K562 (cell line): ENCODE results near the gene TTLL8. TPM values are rescaled to one million over a fixed set of nuclear protein-coding genes. Genes with fewer than 3 reads are reported as not detected.
A peak's percentile ranks its signal among the peaks of the same experiment; 100 is the strongest.

Experiments
- CREB1 ChIP-seq, 2 experiments: sonication (generic) in 1 of 2; formaldehyde crosslinking in 1 of 2; IDR thresholded peaks; 2 replicates each; pipeline versions ENCODE4 v1.6.1 to v1.8.0; 2012 to 2022; ENCODE audit warnings: inconsistent platforms in 1 of 2, mild to moderate bottlenecking in 1 of 2, missing genetic modification reagents in 1 of 2, moderate library complexity in 1 of 2
- EP400 ChIP-seq: fragments of 450-650 bp; IDR thresholded peaks from 2 replicates; pipeline ENCODE4 v1.6.1; 2017; ENCODE audit warnings: antibody characterized with exemption, mild to moderate bottlenecking, moderate library complexity
- ERF ChIP-seq: fragments of 450-650 bp; formaldehyde crosslinking; IDR thresholded peaks from 2 replicates; pipeline ENCODE4 v1.4.0; 2020; ENCODE audit warnings: mild to moderate bottlenecking, mixed read lengths
- HOXB6 ChIP-seq: fragments of 250-450 bp; sonication (Bioruptor Pico); IDR thresholded peaks from 2 replicates; pipeline ENCODE4 v1.5.1; 2022; ENCODE audit warnings: mild to moderate bottlenecking, borderline replicate concordance
- KDM1A ChIP-seq, 2 experiments: fragments of 450-650 bp; IDR thresholded peaks; 2 replicates each; pipeline ENCODE4 v1.6.1; 2016; ENCODE audit warnings: mild to moderate bottlenecking in 2 of 2
- POLR2G ChIP-seq: fragments of 200-400 bp; formaldehyde crosslinking; IDR thresholded peaks from 2 replicates; pipeline ENCODE4 v1.6.1; 2017; ENCODE audit warnings: low read depth, mild to moderate bottlenecking, antibody characterized with exemption, low read length, moderate library complexity
- PRDM10 ChIP-seq: fragments of 450-650 bp; IDR thresholded peaks from 2 replicates; pipeline ENCODE4 v1.6.1; 2018; ENCODE audit not compliant: partially characterized antibody
- VEZF1 ChIP-seq: fragments of 200-800 bp; sonication (Bioruptor generic); IDR thresholded peaks from 2 replicates; pipeline ENCODE4 v1.6.1; 2017; ENCODE audit warnings: missing genetic modification characterization, missing compliant biosample characterization
- ZNF398 ChIP-seq: fragments of 250-450 bp; sonication (Bioruptor Pico); IDR thresholded peaks from 2 replicates; pipeline ENCODE4 v1.8.0; 2021; ENCODE audit warnings: moderate library complexity, mild to moderate bottlenecking, inconsistent platforms
- ZNF740 ChIP-seq, 3 experiments: fragments of 200-800 bp in 1 of 3; sonication (Bioruptor generic) in 1 of 3; sonication (generic) in 1 of 3; formaldehyde crosslinking in 1 of 3; IDR thresholded peaks; 2 replicates each; pipeline versions ENCODE4 v1.6.1 to v1.8.0; 2016 to 2022; ENCODE audit warnings: mild to moderate bottlenecking in 2 of 3, missing compliant biosample characterization in 2 of 3, missing genetic modification characterization in 2 of 3, missing genetic modification reagents in 1 of 3
- polyA plus RNA-seq, 8 experiments: library from polyadenylated mRNA; depleted of rRNA in 4 of 8; stranded (reverse) in 5 of 8; unstranded in 3 of 8; fragments of >200 nt; fragmentation: Nextera tagmentation in 2 of 8; fragmentation: Illumina TruSeq in 1 of 8; extraction: Ambion mirVana in 2 of 8; extraction: Trizol in 1 of 8; gene quantifications; 2 replicates each; pipeline versions ENCODE4 v1.2.1 to v1.2.3, GENCODE V29; 2011 to 2014; ENCODE audit warnings: inconsistent platforms in 1 of 8, missing spikeins in 1 of 8
- total RNA-seq, 7 experiments: library from RNA; depleted of rRNA in 6 of 7; stranded (reverse); fragments of >200 nt in 6 of 7; fragmentation: Illumina TruSeq in 2 of 7; extraction: Trizol in 2 of 7; gene quantifications; 2 replicates each; pipeline versions ENCODE4 v1.2.1 to v1.2.3, GENCODE V29; 2011 to 2021; ENCODE audit warnings: low replicate concordance in 1 of 7
- TF ChIP-seq, protein P1 (sequence below), 3 experiments: fragments of 200-800 bp in 1 of 3; fragments of 250-450 bp in 1 of 3; fragments of 450-650 bp in 1 of 3; sonication (Bioruptor Pico) in 1 of 3; sonication (Bioruptor generic) in 1 of 3; formaldehyde crosslinking in 1 of 3; IDR thresholded peaks; 2 replicates each; pipeline versions ENCODE4 v1.6.1 to v1.8.0; 2016 to 2022; ENCODE audit warnings: mild to moderate bottlenecking in 2 of 3, missing genetic modification characterization in 2 of 3, missing compliant biosample characterization in 1 of 3, moderate library complexity in 1 of 3

TTLL8 gene
- total and polyA plus RNA-seq, 9 of the 15 experiments (the other 6 are each of a cell fraction or from before 2014, with no cell fraction given), result not detected

- TF ChIP-seq VEZF1 (CRISPR knock-in tag), result peak; percentile 59
- TF ChIP-seq KDM1A (IDR thresholded peaks at IDR 0.05), result no peak
- TF ChIP-seq ZNF740 (CRISPR knock-in tag; IDR thresholded peaks at IDR 0.05), result 0 out of 2 replicates have a peak, but pooled peaks have one; percentile 68
- no peak for TF ChIP-seq ZNF740 (tag; IDR thresholded peaks at IDR 0.05)
- peak; percentile 34 for TF ChIP-seq PRDM10
- TF ChIP-seq ZNF398, result no peak
- TF ChIP-seq CREB1 (IDR thresholded peaks at IDR 0.05), result no peak
- TF ChIP-seq CREB1 (CRISPR knock-in tag; IDR thresholded peaks at IDR 0.05), result 0 out of 2 replicates have a peak, but pooled peaks have one; percentile 54
- peak; percentile 67; the same call in 1 of the 2 replicates for TF ChIP-seq EP400
- TF ChIP-seq HOXB6 (CRISPR knock-in tag), result no peak
- TF ChIP-seq ERF, result no peak
- TF ChIP-seq POLR2G, result peak; percentile 68
- TF ChIP-seq, protein P1, sequence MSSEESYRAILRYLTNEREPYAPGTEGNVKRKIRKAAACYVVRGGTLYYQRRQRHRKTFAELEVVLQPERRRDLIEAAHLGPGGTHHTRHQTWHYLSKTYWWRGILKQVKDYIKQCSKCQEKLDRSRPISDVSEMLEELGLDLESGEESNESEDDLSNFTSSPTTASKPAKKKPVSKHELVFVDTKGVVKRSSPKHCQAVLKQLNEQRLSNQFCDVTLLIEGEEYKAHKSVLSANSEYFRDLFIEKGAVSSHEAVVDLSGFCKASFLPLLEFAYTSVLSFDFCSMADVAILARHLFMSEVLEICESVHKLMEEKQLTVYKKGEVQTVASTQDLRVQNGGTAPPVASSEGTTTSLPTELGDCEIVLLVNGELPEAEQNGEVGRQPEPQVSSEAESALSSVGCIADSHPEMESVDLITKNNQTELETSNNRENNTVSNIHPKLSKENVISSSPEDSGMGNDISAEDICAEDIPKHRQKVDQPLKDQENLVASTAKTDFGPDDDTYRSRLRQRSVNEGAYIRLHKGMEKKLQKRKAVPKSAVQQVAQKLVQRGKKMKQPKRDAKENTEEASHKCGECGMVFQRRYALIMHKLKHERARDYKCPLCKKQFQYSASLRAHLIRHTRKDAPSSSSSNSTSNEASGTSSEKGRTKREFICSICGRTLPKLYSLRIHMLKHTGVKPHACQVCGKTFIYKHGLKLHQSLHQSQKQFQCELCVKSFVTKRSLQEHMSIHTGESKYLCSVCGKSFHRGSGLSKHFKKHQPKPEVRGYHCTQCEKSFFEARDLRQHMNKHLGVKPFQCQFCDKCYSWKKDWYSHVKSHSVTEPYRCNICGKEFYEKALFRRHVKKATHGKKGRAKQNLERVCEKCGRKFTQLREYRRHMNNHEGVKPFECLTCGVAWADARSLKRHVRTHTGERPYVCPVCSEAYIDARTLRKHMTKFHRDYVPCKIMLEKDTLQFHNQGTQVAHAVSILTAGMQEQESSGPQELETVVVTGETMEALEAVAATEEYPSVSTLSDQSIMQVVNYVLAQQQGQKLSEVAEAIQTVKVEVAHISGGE (CRISPR knock-in tag; IDR thresholded peaks at IDR 0.05), result 0 out of 6 replicates have a peak, but pooled peaks of 1 of the 3 experiments have one; percentile 17
Measured at GRCh38 chr22:49999063-49999945, 58.8 kb downstream of the TTLL8 start (continued).
